Stimulated activated effector memory CD8-positive, alpha-beta T cell treated with anti-CD3 and anti-CD28 coated beads, Interleukin-12 subunit alpha, Interleukin-12 subunit beta, amount 100 ng/mL, for 72 hours (primary cell): ENCODE measurements around the gene RTP2.
"Not testable (repeated sequence)": the region's sequence is repeated elsewhere in the genome, so short reads cannot be mapped to it uniquely, and the experiment has no call there.

Experiments used
- ATAC-seq: fragments of 150-1000 bp; cut with Tn5 transposase; 2 replicates; pipeline ENCODE4 v1.10.0; 2021
- DNase-seq, 2 donors: peaks; one replicate each; pipeline ENCODE4 v3.0.0; 2021 to 2022; ENCODE audit warnings: low spot score in 2 of 2
- H3K27ac Mint-ChIP-seq: one replicate; pipeline ENCODE4 v1.8.0; 2022; ENCODE audit warnings: mild to moderate bottlenecking, mixed read lengths
- H3K36me3 Mint-ChIP-seq: one replicate; pipeline ENCODE4 v1.8.0; 2022; ENCODE audit warnings: mild to moderate bottlenecking, mixed read lengths
- H3K4me1 Mint-ChIP-seq: one replicate; pipeline ENCODE4 v1.8.0; 2022; ENCODE audit warnings: mixed read lengths
- H3K4me3 Mint-ChIP-seq: one replicate; pipeline ENCODE4 v1.8.0; 2022; ENCODE audit warnings: mild to moderate bottlenecking, mixed read lengths
- H3K9me3 Mint-ChIP-seq: one replicate; pipeline ENCODE4 v1.8.0; 2022; ENCODE audit warnings: mixed read lengths

Gene RTP2

GRCh38 chr3:187706971-187707370, 4.6 kb upstream of the RTP2 start:
- DNase-seq (no peak), ATAC-seq (no peak)
- H3K27ac Mint-ChIP-seq = no peak overlapping the region

GRCh38 chr3:187705164-187705563, 2.8 kb upstream of the RTP2 start:
- Mint-ChIP-seq H3K9me3 (no peaks in the 10 kb centered on the region), H3K27ac (no peak overlapping the region), H3K4me3 (no peak overlapping the region), H3K4me1 (no peaks in the 10 kb centered on the region), H3K36me3 (no peaks in the 10 kb centered on the region)
- DNase-seq (no peak), ATAC-seq (no peak)

More at GRCh38 chr3:187706971-187707370, 4.6 kb upstream of the RTP2 start:
- H3K4me1 Mint-ChIP-seq = no peaks in the 10 kb centered on the region
- H3K4me3 Mint-ChIP-seq = no peak overlapping the region
- H3K36me3 Mint-ChIP-seq = no peaks in the 10 kb centered on the region
- no peaks in the 10 kb centered on the region for H3K9me3 Mint-ChIP-seq

- Mint-ChIP-seq H3K9me3 (no peaks in the 10 kb centered on the region), H3K27ac (no peak overlapping the region), H3K36me3 (no peaks in the 10 kb centered on the region), H3K4me1 (no peaks in the 10 kb centered on the region), H3K4me3 (no peak overlapping the region)
- DNase-seq (no peak), ATAC-seq (no peak)
These were observed 2.1 kb downstream of the RTP2 start for GRCh38 chr3:187700249-187700648.

GRCh38 chr3:187698499-187699399, 3.6 kb downstream of the RTP2 start:
- Mint-ChIP-seq H3K27ac (no peak overlapping the region), H3K36me3 (no peaks in the 10 kb centered on the region), H3K4me3 (no peak overlapping the region), H3K4me1 (no peaks in the 10 kb centered on the region), H3K9me3 (no peaks in the 10 kb centered on the region)
- ATAC-seq (no peak), DNase-seq (no peak)

GRCh38 chr3:187696021-187696420, 6.3 kb downstream of the RTP2 start:
- ATAC-seq (no peak), DNase-seq (no peak)
- no peak overlapping the region for H3K27ac Mint-ChIP-seq
- H3K36me3 Mint-ChIP-seq = no peaks in the 10 kb centered on the region
- no peaks in the 10 kb centered on the region for H3K9me3 Mint-ChIP-seq
- H3K4me1 Mint-ChIP-seq = no peaks in the 10 kb centered on the region
- H3K4me3 Mint-ChIP-seq = no peak overlapping the region

GRCh38 chr3:187695449-187695848, 6.9 kb downstream of the RTP2 start:
- Mint-ChIP-seq H3K9me3 (no peaks in the 10 kb centered on the region), H3K4me3 (no peak overlapping the region), H3K4me1 (no peaks in the 10 kb centered on the region), H3K36me3 (no peaks in the 10 kb centered on the region), H3K27ac (no peak overlapping the region)
- DNase-seq = no peak
- ATAC-seq = no peak

- ATAC-seq (no peak), DNase-seq (no peak)
- H3K4me3 Mint-ChIP-seq = no peak overlapping the region
- no peaks in the 10 kb centered on the region for H3K36me3 Mint-ChIP-seq
- no peaks in the 10 kb centered on the region for H3K4me1 Mint-ChIP-seq
- H3K9me3 Mint-ChIP-seq = no peaks in the 10 kb centered on the region
- no peak overlapping the region for H3K27ac Mint-ChIP-seq
These were observed 7.6 kb downstream of the RTP2 start for GRCh38 chr3:187694801-187695200.

GRCh38 chr3:187693431-187693830, 8.9 kb downstream of the RTP2 start:
- H3K9me3 Mint-ChIP-seq = no peaks in the 10 kb centered on the region
- no peak overlapping the region for H3K27ac Mint-ChIP-seq
- H3K36me3 Mint-ChIP-seq = no peaks in the 10 kb centered on the region
- DNase-seq (no peak), ATAC-seq (no peak)
- no peak overlapping the region for H3K4me3 Mint-ChIP-seq
- H3K4me1 Mint-ChIP-seq = no peaks in the 10 kb centered on the region

GRCh38 chr3:187689984-187690383, 12.4 kb downstream of the RTP2 start:
- H3K4me1 Mint-ChIP-seq = no peaks in the 10 kb centered on the region
- H3K27ac Mint-ChIP-seq = no peak overlapping the region
- H3K9me3 Mint-ChIP-seq = peaks cover 7% of the 10 kb centered on the region
- DNase-seq = no peak
- peak; percentile 75 for ATAC-seq
- no peaks in the 10 kb centered on the region for H3K36me3 Mint-ChIP-seq
- no peak overlapping the region for H3K4me3 Mint-ChIP-seq

- no peak for DNase-seq
- H3K4me1 Mint-ChIP-seq = no peaks in the 10 kb centered on the region
- ATAC-seq = no peak
- H3K36me3 Mint-ChIP-seq = no peaks in the 10 kb centered on the region
- H3K27ac Mint-ChIP-seq = no peak overlapping the region
- peaks cover 7% of the 10 kb centered on the region for H3K9me3 Mint-ChIP-seq
- H3K4me3 Mint-ChIP-seq = no peak overlapping the region
These were observed 15.6 kb downstream of the RTP2 start for GRCh38 chr3:187686621-187687273.

- DNase-seq (no peak), ATAC-seq (no peak)
- H3K27ac Mint-ChIP-seq = no peak overlapping the region
- H3K9me3 Mint-ChIP-seq = peaks cover 7% of the 10 kb centered on the region
- no peak overlapping the region for H3K4me3 Mint-ChIP-seq
- no peaks in the 10 kb centered on the region for H3K36me3 Mint-ChIP-seq
- no peaks in the 10 kb centered on the region for H3K4me1 Mint-ChIP-seq
These were observed 16.4 kb downstream of the RTP2 start for GRCh38 chr3:187685948-187686347.

- no peaks in the 10 kb centered on the region for H3K4me1 Mint-ChIP-seq
- H3K9me3 Mint-ChIP-seq = peaks cover 7% of the 10 kb centered on the region
- H3K27ac Mint-ChIP-seq = no peak overlapping the region
- DNase-seq = no peak
- no peak overlapping the region for H3K4me3 Mint-ChIP-seq
- peak; percentile 82 for ATAC-seq
- no peaks in the 10 kb centered on the region for H3K36me3 Mint-ChIP-seq
These were observed 17.5 kb downstream of the RTP2 start for GRCh38 chr3:187684880-187685279.

GRCh38 chr3:187684444-187684843, 17.9 kb downstream of the RTP2 start:
- ATAC-seq = peak; percentile 26

GRCh38 chr3:187681756-187682155, 20.6 kb downstream of the RTP2 start:
- H3K4me1 Mint-ChIP-seq, DNase-seq, H3K9me3 Mint-ChIP-seq, H3K36me3 Mint-ChIP-seq, H3K27ac Mint-ChIP-seq, ATAC-seq, H3K4me3 Mint-ChIP-seq: not testable (repeated sequence)

More at GRCh38 chr3:187684444-187684843, 17.9 kb downstream of the RTP2 start:
- H3K4me3 Mint-ChIP-seq = no peak overlapping the region
- no peak overlapping the region for H3K27ac Mint-ChIP-seq
- H3K4me1 Mint-ChIP-seq = peaks cover 3% of the 10 kb centered on the region
- H3K36me3 Mint-ChIP-seq = no peaks in the 10 kb centered on the region
- DNase-seq = no peak
- H3K9me3 Mint-ChIP-seq = peaks cover 7% of the 10 kb centered on the region

- ATAC-seq (peak; percentile 65), DNase-seq (peak; percentile 57 to 82)
- Mint-ChIP-seq H3K9me3 (no peaks in the 10 kb centered on the region), H3K4me1 (peaks cover 5% of the 10 kb centered on the region), H3K36me3 (no peaks in the 10 kb centered on the region), H3K4me3 (no peak overlapping the region), H3K27ac (no peak overlapping the region)
These were observed 22.5 kb downstream of the RTP2 start for GRCh38 chr3:187679638-187680396.
